Neural crest cell (in vitro differentiated cells): ENCODE results near the gene LMTK3. TPM values are rescaled to one million over a fixed set of nuclear protein-coding genes. Genes with fewer than 3 reads are reported as not detected.

ENCODE experiments used
- DNase-seq: peaks from one replicate; pipeline ENCODE4 v3.0.0; 2021; ENCODE audit warnings: low read depth, mixed read lengths, low spot score
- H3K27ac Mint-ChIP-seq: one replicate; pipeline ENCODE4 v1.8.0; 2021; ENCODE audit warnings: mild to moderate bottlenecking, mixed read lengths; ENCODE audit not compliant: unreplicated experiment
- H3K27me3 Mint-ChIP-seq: 2 replicates; pipeline ENCODE4 v1.8.0; 2021; ENCODE audit warnings: low read depth, mild to moderate bottlenecking, mixed read lengths
- H3K36me3 Mint-ChIP-seq: 2 replicates; pipeline ENCODE4 v1.8.0; 2021; ENCODE audit warnings: low read depth, mild to moderate bottlenecking, mixed read lengths
- H3K4me1 Mint-ChIP-seq: 2 replicates; pipeline ENCODE4 v1.8.0; 2021; ENCODE audit warnings: mixed read lengths
- H3K4me3 Mint-ChIP-seq: one replicate; pipeline ENCODE4 v1.8.0; 2021; ENCODE audit warnings: mild to moderate bottlenecking, mixed read lengths
- H3K9me3 Mint-ChIP-seq: 2 replicates; pipeline ENCODE4 v1.8.0; 2021; ENCODE audit warnings: mixed read lengths
- CTCF ChIP-seq: fragments of 200-600 bp; sonication (generic); conservative IDR thresholded peaks from 2 replicates; pipeline ENCODE4 v1.5.0; 2021; ENCODE audit warnings: antibody characterized with exemption, mild to moderate bottlenecking
- total RNA-seq: library from RNA; stranded (reverse); gene quantifications from 2 replicates; pipeline ENCODE4 v1.2.1, GENCODE V29; 2021

LMTK3 gene
- total RNA-seq, 1 donor from 2014 or later = 3.1 TPM

- Mint-ChIP-seq H3K9me3 (no peaks in the 10 kb centered on the region), H3K27ac (no peak overlapping the region), H3K4me1 (peaks cover 5% of the 10 kb centered on the region), H3K27me3 (no peaks in the 10 kb centered on the region), H3K36me3 (no peaks in the 10 kb centered on the region), H3K4me3 (no peak overlapping the region)
- TF ChIP-seq CTCF = no peak
- no peak for DNase-seq
Observed at GRCh38 chr19:48456864-48457263, 54.8 kb downstream of the LMTK3 start.

GRCh38 chr19:48455908-48456562 is 55.6 kb downstream of the LMTK3 start:
- Mint-ChIP-seq H3K27me3 (no peaks in the 10 kb centered on the region), H3K36me3 (no peaks in the 10 kb centered on the region), H3K9me3 (no peaks in the 10 kb centered on the region), H3K27ac (no peak overlapping the region), H3K4me3 (no peak overlapping the region), H3K4me1 (peaks cover 13% of the 10 kb centered on the region)
- no peak for TF ChIP-seq CTCF
- no peak for DNase-seq

DNA sequence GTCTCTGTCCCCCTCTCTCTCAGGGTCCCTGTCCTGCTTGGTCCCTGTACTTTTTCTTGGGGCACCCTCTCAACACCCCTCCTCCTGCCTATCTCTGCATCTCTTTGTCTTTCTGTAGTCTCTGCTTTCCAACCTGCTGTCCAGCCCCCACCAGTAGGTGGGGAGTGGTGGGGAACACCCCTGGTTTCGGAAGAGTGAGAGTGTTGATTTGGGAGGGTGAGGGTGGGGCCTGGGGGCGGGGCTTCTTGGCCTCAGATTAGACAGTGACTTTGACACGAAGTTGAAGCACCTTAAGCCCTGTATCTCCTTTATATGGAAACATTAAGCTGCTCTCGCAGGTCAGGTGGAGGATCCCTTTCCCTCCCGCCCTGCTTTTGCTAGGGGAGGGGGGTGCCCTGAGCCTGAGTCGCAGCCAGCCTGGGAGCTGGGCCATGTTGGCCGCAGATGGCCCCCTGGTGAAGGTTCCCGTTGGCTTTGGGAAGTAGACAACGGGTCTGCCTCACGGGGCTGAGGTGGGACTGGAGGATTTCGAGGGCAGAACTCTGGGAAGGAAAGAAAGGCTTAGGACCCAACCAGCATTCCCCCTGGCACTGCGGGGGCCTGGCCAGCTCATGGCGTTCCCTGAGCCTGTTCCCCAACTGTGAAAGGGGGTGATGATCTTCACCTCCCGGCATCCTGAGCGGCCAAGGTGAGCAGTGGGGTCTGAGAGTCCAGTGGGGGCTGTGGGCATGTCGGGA is 56.3 kb downstream of the LMTK3 start, which contains the start of gene KCNJ14:
Gene KCNJ14, plus strand, starts transcription at position 404 of the 737 bp plus-strand sequence. CDS start 6,151 bp downstream, outside the sequence.
- H3K27ac Mint-ChIP-seq = peak within 1 kb of the TSS; percentile 57
- H3K36me3 Mint-ChIP-seq = no peaks in the 10 kb centered on the region
- H3K4me1 Mint-ChIP-seq = peaks cover 13% of the 10 kb centered on the region
- no peak for TF ChIP-seq CTCF
- H3K4me3 Mint-ChIP-seq = no peak within 1 kb of the TSS
- DNase-seq = no peak
- no peaks in the 10 kb centered on the region for H3K27me3 Mint-ChIP-seq
- H3K9me3 Mint-ChIP-seq = no peaks in the 10 kb centered on the region

GRCh38 chr19:48454150-48454730 is 57.4 kb downstream of the LMTK3 start:
- H3K4me1 Mint-ChIP-seq = peaks cover 13% of the 10 kb centered on the region
- no peaks in the 10 kb centered on the region for H3K36me3 Mint-ChIP-seq
- H3K27ac Mint-ChIP-seq = no peak overlapping the region
- H3K27me3 Mint-ChIP-seq = no peaks in the 10 kb centered on the region
- TF ChIP-seq CTCF = no peak
- no peak overlapping the region for H3K4me3 Mint-ChIP-seq
- H3K9me3 Mint-ChIP-seq = no peaks in the 10 kb centered on the region
- no peak for DNase-seq

- Mint-ChIP-seq H3K4me1 (peaks cover 18% of the 10 kb centered on the region), H3K36me3 (peaks cover 4% of the 10 kb centered on the region), H3K27ac (no peak overlapping the region), H3K9me3 (no peaks in the 10 kb centered on the region), H3K4me3 (no peak overlapping the region), H3K27me3 (no peaks in the 10 kb centered on the region)
- no peak for TF ChIP-seq CTCF
- no peak for DNase-seq
Observed at GRCh38 chr19:48452289-48453190, 59.1 kb downstream of the LMTK3 start.
